GM12865 (cell line): Measurements from ENCODE around the gene GPR146.

Experiments
- DNase-seq: peaks from one replicate; pipeline ENCODE4 v3.0.0; 2010; ENCODE audit warnings: low read depth
- H3K4me3 ChIP-seq: 2 replicates; pipeline ENCODE4 v1.5.1; 2011; ENCODE audit warnings: mild to moderate bottlenecking, low read depth, low read length, control low read depth
- TF ChIP-seq, protein P1 (sequence below): IDR thresholded peaks from 2 replicates; pipeline ENCODE4 v1.5.1; 2011; ENCODE audit warnings: low read length, control low read depth, low read depth, inconsistent platforms; ENCODE audit not compliant: insufficient read depth; ENCODE audit errors: missing control alignments

GPR146 gene

DNA sequence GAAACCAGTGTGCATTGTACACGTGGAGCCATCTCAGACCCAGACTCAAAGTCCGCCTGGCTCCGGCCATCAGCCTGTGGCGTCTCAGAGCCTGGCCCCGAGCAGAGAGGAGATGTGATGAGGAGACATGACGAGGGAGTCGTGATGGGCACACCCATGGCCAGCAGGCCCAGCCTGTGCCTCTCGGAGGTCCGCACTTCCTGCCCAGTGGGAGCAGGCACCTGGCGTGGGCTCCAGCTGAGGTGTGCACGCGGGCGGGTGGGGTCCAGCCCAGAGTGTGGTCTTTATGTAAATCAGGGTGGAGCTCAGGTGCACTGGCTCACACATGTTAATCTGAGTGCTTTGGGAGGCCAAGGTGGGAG lies 26.0 kb upstream of the GPR146 start:
- H3K4me3 ChIP-seq: no peak overlapping the region
- TF ChIP-seq, protein P1, sequence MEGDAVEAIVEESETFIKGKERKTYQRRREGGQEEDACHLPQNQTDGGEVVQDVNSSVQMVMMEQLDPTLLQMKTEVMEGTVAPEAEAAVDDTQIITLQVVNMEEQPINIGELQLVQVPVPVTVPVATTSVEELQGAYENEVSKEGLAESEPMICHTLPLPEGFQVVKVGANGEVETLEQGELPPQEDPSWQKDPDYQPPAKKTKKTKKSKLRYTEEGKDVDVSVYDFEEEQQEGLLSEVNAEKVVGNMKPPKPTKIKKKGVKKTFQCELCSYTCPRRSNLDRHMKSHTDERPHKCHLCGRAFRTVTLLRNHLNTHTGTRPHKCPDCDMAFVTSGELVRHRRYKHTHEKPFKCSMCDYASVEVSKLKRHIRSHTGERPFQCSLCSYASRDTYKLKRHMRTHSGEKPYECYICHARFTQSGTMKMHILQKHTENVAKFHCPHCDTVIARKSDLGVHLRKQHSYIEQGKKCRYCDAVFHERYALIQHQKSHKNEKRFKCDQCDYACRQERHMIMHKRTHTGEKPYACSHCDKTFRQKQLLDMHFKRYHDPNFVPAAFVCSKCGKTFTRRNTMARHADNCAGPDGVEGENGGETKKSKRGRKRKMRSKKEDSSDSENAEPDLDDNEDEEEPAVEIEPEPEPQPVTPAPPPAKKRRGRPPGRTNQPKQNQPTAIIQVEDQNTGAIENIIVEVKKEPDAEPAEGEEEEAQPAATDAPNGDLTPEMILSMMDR: no peak
- DNase-seq: no peak

DNA sequence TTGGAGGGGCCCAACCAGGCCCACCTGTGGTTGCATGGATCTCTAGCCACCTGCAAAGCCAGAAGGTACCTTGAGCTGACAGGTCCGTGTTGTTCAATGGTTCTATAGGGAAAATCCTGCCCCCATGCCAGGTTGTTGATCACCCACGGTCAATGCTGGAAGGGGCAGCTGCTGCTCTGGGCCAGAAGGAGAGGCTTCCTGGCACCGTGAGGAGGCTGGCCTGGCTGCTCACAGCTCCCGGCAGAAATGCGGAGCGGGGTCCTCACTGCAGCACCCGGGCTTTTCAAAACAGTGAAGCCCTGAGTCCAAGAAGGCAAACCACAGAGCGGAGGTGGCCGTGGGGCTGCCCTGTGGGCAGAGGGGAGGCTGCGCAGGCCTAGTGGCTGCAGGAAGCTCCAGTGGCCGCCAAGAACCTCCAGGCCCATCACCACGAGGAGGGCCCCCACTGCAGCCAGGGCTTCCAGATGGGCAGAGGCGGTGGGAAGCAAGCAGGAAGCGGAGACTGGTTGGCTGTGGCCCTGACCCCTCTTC lies 25.0 kb upstream of the GPR146 start:
- DNase-seq: no peak
- no peak overlapping the region for H3K4me3 ChIP-seq
- TF ChIP-seq, protein P1: no peak

DNA sequence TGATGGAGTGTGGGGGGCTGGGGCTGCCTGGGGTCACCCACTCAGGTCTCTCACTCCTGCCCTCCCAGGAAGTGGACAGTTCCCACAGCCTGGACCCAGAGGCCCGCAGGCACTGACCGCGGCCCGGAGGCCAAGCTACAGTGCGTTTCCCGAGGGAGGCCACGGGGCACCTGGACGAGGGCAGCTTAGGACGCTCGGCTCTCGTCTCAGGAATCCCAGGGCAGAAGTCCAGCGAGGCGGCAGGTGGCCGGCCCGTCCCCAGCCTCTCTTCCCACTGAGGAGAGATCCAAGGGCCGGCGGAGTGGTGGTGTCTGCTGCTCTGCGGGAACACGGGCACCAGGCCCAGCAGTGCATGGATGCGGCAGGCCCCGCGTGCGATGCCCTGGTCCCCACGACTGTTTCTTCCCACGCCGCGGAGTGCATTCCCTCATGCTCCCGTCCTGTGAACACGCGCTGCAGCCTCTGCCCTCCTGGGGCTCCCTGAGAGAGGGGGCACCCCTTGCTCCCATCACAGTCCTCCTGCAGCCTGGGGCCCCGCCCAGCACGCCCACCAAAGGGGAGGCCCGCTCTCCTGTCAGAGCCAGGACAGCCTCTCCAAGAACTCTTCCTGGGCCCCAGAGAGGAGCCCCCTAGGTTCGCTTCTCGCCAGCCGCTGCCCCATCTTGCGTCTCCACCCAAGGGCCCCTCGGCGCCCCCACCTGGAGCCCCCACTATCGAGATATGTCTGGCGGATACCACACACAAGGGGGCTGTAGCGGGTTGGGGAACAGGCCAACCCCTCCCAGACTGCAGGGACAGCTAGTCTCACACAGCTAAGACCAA lies 24.3 kb upstream of the GPR146 start:
- no peak for DNase-seq
- no peak overlapping the region for H3K4me3 ChIP-seq
- TF ChIP-seq, protein P1: no peak

DNA sequence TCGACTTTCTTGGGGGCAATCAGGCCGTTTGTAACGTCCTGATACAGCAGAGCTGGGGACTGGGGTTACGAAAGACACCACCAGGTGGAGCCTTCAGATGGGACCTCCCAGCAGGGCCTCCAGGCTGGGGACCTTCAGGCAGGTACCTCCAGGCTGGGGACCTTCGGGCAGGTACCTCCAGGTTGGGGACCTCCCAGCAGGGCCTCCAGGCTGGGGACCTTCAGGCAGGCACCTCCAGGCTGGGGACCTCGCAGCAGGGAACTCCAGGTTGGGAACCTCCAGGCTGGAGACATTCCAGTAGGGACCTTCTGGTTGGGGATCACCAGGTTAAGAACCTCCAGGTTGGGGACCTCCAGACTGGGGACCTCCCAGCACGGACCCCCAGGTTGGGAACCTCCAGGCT lies 23.5 kb upstream of the GPR146 start:
- no peak for DNase-seq
- H3K4me3 ChIP-seq: no peak overlapping the region
- TF ChIP-seq, protein P1: peak; percentile 11

DNA sequence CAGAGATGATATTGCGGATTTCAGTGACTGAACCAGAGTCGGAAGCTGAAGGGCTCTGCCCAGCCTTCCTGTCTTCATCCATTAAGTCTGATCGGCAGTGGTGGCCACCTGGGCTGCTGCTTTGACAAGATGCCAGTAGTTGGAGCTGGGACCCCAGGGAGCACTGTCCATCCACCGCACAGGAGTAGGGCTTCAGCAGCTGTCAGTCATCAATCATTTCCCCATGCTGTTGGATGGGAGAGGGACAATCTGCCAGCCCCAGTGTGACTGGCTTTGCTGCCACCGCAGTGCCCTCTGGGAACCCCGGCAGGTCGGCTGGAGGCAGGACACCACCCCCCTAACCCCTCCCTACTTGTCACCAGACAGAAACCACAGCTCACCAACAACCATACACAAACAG lies 23.0 kb upstream of the GPR146 start:
- TF ChIP-seq, protein P1: no peak
- no peak overlapping the region for H3K4me3 ChIP-seq
- no peak for DNase-seq

DNA sequence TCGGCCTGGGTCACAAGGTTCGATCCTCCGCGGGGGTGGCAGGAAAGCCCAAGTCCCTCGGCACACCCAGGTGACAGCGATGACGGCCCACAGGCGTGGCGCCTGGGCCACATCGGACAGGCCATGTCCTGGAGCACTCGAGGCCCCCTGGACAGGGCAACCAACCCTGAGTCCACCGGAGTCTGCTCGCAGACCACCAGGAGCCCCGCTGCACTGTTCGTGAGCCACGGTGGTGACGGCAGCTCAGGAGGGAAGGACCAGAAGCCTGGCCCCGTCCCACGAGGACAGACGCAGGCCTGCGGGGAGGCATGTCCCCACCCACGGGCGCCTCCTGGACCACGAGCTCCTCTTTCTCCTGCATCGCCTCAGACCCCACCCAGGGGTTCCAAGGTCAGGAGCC lies 22.4 kb upstream of the GPR146 start:
- no peak for DNase-seq
- no peak overlapping the region for H3K4me3 ChIP-seq
- TF ChIP-seq, protein P1: no peak

DNA sequence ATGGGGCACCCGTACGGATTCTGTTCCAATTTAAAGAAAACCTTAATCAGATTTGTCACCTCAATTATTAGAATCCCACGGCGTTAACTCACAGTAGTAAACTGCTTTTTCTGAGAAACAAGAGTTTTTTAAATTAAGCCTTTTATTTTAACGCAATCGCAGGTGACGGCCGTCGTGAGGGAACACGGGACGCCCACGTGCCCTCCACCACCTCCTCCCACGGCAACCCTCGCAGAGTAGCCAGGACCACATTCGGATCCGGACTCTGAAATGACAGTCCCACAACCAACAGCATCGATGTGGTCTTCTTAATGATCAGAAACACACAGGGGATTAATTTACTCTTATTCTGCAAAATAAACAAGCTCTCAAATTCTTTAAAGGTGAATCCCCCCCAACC lies 22.0 kb upstream of the GPR146 start:
- H3K4me3 ChIP-seq: no peak overlapping the region
- DNase-seq: no peak
- TF ChIP-seq, protein P1: no peak
